Activated CD4-positive, alpha-beta T cell treated with anti-CD3 and anti-CD28 coated beads for 48 hours (primary cell): ENCODE measurements around the gene ARFRP1.

ENCODE experiments used
- DNase-seq: peaks from one replicate; pipeline ENCODE4 v3.0.0-alpha.2; 2020

The ARFRP1 gene

DNA sequence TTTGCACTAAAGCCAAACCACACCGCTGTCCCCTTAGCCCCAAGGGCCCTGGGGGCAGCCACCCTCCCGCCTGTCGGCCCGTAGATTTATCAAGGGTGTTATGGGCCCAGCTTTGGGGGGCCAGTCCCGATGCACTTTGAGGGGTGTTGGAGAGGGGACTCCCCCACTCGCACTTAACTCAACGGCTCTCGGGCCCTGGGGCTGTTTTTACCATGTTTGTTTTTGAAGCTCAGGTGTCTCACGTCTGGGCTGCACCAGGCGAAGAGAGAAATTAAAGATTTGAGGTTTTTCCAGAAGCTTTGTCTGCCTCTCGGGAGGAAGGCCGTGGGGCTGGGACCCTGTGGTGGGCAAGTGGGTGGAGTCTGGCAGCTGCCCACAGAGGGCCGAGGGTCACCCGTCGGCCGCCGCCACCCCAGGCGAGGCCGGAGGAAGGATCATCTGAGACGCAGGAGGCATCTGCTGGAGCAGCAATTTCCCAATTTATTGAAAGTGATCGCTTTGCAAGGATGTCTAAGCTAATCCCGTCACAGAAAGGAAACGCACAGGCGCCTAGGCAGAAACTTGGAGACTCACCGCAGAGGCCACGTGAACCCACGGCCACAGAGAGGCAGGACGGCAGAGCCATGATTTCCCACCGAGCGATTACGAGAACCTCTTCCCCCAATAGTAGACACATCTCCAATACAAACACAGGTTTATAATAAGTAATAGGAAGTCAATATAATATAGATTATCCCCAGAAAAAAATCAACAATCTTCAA is 35.6 kb upstream of the ARFRP1 start:
- DNase-seq, result no peak

DNA sequence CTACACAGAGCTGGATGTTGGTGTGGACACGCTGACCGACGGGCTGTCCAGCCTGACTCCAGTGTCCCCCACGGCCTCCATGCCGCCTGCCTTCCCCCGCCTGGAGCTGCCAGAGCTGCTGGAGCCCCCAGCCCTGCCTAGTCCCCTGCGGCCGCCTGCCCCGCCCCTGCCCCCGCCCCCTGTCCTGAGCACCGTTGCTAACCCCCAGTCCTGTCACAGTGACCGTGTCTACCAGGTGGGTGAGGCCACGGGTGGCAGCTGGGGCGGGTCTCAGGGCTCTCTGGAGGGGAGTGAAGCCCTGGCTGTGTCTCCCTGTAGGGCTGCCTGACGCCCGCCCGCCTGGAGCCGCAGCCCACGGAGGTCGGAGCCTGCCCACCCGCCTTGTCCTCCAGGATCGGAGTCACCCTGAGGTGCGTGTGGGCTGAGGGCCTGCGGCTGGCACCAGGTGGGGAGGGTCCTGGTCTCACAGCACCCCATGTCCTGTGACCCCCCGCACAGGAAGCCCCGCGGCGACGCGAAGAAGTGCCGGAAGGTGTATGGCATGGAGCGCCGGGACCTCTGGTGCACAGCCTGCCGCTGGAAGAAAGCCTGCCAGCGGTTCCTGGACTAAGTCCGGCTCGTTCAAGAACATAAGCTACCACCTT is 34.7 kb upstream of the ARFRP1 start:
- no peak for DNase-seq

DNA sequence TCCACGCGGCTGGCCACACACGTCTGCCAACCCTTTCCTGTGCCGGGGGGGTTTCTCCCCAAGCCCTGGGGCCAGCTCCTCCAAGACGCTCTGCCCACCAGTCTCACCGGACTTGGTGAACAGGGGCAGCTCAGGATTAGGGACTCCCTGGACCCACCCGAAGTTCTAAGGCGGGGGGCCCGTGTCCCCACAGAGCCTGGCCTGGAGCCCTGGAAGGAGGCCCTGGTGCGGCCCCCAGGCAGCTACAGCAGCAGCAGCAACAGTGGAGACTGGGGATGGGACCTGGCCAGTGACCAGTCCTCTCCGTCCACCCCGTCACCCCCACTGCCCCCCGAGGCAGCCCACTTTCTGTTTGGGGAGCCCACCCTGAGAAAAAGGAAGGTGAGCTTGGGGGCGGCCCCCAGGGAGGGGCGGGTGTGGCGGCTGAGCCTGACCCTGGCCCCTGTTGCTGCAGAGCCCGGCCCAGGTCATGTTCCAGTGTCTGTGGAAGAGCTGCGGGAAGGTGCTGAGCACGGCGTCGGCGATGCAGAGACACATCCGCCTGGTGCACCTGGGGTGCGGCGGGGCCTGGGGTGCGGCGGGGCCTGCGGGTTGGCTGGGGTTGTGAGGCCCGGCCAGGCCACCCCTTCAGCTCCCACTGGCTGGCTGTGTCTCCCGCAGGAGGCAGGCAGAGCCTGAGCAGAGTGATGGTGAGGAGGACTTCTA is 34.1 kb upstream of the ARFRP1 start:
- DNase-seq, result no peak

DNA sequence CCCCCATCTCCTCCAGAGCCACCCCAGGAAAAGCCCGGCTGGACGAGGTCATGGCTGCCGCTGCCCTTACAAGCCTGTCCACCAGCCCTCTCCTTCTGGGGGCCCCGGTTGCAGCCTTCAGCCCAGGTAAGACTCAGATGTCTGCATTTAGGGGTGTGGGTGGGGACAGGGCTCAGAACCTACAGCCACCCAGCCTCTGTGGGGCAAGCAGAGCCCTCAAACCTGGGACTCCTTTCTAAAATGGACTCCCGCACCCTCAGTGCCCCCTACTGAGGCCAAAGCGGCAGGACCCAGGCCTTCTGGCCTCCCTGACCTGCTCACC is 33.5 kb upstream of the ARFRP1 start:
- DNase-seq, result no peak

DNA sequence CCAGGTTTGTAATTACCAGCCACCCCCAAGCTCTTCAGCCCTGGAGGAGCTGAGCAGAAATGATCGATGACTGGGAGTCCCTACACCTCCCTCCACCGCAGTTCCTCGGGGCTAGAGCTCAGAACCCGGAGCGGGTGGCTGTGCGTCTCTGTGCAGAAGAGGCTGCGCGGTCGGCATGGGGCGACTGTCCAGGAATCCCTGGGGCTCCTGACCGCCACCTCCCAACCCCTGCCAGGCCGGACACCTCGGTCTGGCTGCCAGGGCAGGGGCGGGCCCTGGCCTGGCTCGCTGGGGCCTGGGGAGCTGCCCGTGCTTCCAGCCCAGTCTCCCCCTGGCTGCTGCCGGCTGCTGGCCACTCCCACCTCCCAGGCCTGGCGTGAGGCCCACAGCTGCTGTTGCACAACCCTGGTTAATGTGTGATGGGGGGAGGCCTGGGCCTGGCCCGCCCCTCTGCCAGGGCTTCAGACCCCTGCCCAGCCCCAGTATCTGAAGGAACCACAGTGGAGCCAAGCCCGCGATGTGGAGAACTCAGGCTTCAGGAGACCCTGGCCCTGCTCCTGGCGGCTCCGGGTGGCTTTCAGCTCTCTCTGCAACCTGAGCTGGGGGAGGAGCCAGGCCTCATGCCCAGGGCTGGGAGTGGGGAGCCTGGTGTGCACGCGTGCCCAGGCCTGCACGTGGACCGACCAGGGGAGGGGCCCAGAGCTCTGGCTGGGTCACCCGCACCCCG is 33.0 kb upstream of the ARFRP1 start:
- DNase-seq, result peak; percentile 52

DNA sequence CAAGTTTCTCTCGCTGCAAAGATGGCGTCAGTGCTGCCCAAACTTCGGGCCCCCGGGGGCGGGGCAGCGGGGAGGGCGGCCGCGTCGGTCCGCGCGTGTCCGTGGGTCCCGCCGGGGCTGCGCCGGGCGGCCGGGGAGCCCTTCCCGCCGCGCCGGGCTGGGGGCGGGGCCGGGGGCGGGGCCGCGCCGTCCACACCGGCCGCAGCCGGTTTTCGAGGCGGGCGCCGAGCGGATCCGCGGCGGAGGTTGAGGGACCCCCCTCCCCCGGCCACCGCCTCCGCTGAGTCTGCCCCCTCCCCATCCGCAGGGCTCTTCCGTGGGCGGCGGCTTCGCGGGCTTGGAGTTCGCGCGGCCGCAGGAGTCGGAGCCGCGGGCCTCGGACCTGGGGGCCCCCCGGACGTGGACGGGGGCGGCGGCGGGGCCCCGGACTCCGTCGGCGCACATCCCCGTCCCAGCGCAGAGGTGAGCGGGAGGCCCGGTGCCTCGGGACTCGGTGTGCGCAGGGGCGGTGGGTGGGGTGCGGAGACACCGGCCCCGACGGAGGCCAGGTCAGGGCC is 32.4 kb upstream of the ARFRP1 start:
- DNase-seq, result peak; percentile 46

DNA sequence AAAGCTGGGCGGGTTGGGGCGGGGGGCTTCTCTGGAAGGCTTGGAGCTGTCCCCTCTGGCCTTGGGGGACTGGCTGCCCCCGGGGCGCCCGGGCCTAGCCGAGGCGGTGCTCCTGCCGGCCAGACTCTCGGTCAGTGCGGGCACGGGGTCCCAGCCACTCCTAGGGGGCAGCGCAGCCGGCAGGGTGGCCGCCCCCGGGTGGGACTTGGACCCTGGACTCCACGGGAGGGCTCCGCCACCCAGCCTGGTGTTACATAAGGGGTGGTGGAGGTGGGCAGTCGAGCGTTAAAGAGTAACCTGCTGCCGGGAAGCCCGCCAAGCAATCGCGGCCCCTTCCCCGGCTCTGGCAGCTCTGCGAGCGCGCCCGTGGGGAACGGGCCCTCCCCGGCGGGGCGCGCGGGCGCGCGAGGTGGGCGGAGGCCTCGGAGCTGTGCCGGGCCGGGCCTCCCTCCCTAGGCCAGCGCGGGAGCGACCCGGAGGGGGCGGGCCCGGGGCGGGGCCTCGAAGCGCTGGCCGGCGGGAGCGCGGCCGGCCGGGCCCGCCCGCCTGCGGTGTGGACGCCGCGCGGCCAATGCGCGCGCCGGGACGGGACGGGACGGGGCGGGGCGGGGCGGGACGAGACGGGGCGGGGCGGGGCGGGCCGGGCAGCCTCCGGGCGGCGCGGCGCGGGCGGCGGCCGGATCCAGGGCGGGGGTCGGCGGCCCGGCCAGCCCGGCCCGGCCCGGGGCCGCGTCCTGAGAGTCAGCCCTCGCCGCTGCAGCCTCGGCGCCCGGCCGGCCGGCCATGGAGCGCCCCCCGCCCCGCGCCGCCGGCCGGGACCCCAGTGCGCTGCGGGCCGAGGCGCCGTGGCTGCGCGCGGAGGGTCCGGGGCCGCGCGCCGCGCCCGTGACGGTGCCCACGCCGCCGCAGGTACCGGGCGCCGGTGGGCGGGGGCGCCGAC is 31.6 kb upstream of the ARFRP1 start, which contains the start of gene SLC2A4RG:
TSS of gene SLC2A4RG (plus strand) at position 647 of the 940 bp plus-strand sequence. CDS start at position 784, 137 bp downstream.
- DNase-seq, result peak; percentile 69

DNA sequence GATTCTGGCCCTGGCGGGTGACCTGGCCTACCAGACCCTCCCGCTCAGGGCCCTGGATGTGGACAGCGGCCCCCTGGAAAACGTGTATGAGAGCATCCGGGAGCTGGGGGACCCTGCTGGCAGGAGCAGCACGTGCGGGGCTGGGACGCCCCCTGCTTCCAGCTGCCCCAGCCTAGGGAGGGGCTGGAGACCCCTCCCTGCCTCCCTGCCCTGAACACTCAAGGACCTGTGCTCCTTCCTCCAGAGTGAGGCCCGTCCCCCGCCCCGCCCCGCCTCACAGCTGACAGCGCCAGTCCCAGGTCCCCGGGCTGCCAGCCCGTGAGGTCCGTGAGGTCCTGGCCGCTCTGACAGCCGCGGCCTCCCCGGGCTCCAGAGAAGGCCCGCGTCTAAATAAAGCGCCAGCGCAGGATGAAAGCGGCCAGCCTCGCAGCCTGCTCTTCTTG is 30.9 kb upstream of the ARFRP1 start:
- DNase-seq, result peak; percentile 54

DNA sequence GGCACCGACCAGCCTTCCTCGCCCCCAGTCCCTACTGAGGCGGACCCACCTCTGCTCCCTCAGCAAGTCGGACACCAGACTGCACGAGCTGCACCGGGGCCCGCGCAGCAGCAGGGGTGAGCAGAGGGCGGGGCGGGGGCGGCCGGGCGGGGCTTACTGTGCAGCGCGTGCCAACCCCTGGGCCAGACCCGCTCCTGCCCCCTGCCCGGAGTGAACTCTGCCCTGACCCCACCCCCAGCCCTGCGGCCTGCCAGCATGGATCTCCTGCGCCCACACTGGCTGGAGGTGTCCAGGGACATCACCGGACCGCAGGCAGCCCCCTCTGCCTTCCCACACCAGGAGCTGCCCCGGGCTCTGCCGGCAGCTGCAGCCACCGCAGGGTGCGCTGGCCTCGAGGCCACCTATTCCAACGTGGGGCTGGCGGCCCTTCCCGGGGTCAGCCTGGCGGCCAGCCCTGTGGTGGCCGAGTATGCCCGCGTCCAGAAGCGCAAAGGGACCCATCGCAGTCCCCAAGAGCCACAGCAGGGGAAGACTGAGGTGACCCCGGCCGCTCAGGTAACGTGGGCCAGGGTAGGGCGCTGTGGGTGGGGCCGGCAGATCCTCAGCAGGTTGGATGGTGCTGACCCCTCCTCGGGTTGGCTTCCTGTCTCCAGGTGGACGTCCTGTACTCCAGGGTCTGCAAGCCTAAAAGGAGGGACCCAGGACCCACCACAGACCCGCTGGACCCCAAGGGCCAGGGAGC is 30.3 kb upstream of the ARFRP1 start:
- DNase-seq, result no peak

DNA sequence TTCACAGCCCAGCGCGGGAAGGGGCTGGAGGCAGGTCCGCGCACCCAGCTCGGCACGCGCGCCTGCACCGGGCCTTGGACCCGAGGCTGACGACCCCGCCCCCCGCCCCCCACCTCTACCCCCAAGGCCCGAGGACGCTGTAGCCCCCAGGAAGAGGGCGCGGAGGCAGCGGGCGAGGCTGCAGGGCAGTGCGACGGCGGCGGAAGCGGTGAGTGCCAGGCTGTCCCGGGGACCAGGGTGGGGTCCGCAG is 29.8 kb upstream of the ARFRP1 start:
- no peak for DNase-seq

DNA sequence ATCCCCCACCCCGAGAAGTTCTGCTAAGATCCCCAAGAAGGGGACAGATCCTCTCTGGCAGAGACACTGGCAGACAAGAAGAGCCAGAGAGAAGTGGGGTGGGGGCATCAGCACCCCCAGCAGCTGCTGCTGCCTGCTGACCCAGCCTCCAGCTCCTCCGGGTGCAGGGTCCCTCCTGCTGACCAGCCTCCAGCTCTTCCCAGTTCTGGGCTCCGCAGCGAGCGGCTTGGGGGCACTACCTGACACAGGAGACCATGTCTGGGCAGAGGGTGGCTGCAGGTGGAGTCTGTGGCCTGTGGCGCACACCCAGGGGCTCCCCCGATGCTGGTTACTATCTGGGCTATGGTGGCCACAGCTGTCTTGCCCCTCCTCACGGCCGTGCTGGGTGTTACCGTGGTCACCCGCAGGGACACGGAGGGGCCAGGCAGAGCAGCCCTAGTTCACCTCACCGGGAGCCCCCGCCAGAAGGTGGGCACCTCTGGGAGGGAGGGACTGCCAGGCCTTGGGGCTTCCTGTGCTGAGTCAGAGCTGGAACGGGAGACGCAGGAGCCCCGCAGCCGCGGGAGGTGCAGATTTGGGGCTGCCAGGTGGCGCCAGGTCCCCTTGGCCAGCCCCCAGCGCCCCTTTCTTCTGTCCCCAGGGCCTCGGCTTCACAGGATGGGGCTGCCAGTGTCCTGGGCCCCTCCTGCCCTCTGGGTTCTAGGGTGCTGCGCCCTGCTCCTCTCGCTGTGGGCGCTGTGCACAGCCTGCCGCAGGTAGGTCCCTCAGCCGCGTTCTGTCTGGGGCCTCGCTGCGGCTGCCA is 29.3 kb upstream of the ARFRP1 start:
- DNase-seq, result peak; percentile 63

DNA sequence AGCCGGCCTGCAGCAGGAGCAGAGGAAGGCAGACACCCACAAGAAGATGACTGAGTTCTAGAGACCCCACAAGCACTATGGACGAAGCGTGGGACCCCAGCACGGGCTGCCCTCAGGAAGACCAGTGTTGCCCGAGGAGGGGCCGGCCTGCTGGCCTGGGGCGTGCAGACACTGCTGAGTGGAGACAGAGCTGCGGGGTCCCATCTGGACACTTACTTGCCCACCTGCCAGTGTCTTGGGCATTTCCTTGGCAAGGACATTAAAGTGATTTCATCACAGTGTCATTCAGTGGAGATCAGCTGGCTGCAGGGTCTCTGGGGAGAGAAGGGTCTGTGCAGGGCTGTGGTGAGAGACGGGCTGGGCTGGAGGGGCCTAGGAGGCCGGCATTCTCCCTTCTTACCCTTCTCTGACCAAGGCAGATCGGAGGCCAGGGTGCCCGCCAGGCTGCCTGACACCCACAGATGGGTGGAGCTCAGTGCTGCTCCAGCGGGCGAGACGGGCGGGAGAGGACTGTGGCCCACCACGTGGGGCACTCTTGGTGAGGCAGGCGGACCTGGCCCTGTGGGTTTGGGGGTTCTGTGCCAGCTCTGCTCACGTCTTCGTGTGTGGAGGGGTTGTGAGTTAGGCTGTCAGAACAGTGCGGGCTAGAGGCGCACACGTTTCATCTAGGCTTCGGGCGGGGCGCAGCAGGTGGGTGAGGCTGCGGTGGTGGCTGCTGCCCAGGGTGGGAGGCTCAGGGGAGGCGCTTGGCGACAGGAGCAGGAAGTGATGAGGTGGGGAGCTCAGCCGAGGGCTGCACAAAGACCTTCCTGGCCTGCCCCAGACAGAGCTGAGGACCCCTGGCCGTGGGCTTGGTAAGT is 28.3 kb upstream of the ARFRP1 start, which contains the start of gene LIME1:
TSS of gene LIME1 (plus strand) at position 806 of the 860 bp plus-strand sequence. CDS start 886 bp downstream, outside the sequence.
- DNase-seq, result peak; percentile 66

DNA sequence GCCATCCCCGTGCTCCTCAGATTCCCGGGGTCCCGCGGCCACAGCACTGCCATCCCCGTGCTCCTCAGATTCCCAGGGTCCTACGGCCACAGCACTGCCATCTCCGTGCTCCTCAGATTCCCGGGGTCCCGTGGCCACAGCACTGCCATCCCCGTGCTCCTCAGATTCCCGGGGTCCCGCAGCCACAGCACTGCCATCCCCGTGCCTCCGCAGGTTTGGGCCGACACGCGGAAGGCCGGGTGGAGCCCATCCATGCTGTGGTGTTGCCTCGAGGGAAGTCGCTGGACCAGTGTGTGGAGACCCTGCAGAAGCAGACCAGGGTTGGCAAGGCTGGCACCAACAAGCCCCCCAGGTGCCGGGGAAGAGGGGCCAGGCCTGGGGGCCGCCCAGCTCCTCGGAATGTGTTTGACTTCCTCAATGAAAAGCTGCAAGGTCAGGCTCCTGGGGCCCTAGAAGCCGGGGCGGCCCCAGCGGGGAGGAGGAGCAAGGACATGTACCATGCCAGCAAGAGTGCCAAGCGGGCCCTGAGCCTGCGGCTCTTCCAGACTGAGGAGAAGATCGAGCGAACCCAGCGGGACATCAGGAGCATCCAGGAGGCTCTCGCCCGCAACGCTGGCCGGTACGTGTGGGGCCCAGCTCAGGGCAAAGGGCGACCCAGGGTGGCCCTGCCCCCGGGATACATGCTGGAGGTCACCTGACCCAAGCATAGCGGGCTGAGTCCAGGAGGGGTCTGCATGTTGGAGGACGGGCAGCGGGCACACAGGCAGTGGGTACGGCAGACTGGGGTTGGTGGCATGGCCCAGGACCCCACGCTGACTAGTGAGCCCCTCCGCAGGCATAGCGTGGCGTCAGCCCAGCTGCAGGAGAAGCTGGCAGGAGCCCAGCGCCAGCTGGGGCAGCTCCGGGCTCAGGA is 27.4 kb upstream of the ARFRP1 start:
- DNase-seq, result no peak

DNA sequence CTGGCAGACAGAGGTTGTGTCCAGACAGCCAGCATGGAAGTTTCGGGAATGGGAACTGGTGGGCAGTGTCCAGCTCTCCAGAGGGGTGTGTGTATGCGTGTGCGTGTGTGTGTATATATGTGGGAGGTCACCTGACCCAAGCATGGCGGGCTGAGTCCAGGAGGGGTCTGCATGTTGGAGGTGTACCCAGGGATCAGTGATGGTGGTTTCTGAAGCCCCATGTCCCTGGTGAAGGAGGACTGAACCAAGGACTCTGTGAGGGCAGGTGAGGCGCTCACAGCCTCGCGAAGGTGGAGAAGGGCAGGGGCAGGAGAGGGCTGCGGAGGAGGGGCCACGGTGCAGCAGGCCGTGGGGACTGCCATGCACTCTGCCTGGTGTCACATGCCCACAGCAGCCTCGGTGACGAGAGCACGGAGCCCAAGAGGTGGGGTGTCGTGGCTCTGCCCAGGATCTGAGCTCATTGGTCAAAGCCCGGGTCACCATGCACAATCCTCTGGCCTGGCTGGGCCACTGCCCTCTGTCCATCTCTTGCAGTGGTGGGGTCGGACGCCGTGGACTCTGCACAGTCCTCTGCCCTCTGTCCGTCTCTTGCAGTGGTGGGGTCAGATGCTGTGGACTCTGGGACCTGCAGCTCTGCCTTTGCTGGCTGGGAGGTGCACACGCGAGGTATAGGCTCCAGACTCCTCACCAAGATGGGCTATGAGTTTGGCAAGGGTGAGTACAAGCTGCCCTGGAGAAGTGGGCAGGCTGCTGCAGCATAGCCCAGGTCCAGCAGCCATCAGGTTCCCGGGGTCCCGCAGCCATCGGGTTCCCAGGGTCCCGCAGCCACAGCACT is 26.6 kb upstream of the ARFRP1 start:
- no peak for DNase-seq

DNA sequence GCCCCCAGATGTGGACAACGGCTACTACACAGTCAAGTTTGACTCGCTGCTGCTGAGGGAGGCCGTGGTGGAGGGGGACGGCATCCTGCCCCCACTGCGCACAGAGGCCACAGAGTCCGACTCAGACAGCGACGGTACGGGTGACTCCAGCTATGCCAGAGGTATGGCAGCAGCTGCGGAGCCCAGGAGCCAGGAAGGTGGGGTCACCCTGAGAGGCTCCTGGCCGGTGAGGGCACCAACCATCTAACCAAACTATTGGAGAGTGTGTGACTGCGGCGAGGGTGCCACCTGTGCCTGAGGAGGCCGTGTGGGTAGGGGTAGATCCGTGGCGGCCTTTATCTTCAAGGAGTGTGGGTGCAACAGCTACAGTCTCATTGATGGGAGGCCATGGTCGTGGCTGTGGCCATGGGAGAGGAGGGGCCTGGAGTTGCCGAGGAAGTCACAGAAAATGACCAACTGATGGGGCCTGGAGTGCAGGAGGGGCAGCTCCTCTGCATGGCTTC is 25.9 kb upstream of the ARFRP1 start:
- no peak for DNase-seq

DNA sequence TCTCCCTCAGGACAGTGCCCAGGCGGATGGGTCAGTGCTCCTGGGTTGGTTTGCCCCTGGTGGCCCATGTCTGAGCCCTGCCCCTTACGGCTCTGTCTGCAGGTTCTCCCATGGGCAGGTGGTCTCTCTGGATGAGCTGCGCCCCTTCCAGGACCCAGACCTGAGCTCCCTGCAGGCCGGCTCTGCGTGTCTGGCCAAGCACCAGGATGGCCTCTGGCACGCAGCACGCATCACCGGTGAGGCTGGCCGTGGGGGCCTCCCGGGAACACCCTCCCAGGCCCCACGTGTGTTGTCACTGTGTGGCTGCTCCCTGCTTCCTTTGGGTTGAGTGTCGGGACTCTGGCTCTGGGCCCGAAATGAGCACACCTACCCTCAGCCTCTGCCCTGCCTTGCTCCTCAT is 25.3 kb upstream of the ARFRP1 start:
- no peak for DNase-seq
